Spinal cord (tissue), 10 donors: ENCODE measurements around the gene ZNF837. TPM values are rescaled to one million over a fixed set of nuclear protein-coding genes. Genes with fewer than 3 reads are reported as not detected.
"Not testable (repeated sequence)": the region's sequence is repeated elsewhere in the genome, so short reads cannot be mapped to it uniquely, and the experiment has no call there.

Experiments
- DNase-seq, 6 donors: peaks; one replicate each; pipeline versions ENCODE4 v3.0.0 to v3.0.0-alpha.2; 2013 to 2015; ENCODE audit warnings: low spot score in 6 of 6, low read depth in 4 of 6
- H3K27ac ChIP-seq: one replicate; pipeline ENCODE4 v1.5.1; 2013; ENCODE audit warnings: low read depth, low read length, control low read depth
- H3K27me3 ChIP-seq: one replicate; pipeline ENCODE4 v1.6.1; 2013; ENCODE audit warnings: low read length; ENCODE audit not compliant: control insufficient read depth, insufficient read depth
- H3K36me3 ChIP-seq: one replicate; pipeline ENCODE4 v1.6.1; 2013; ENCODE audit warnings: low read length; ENCODE audit not compliant: control insufficient read depth, insufficient read depth
- H3K4me1 ChIP-seq: one replicate; pipeline ENCODE4 v1.6.1; 2013; ENCODE audit warnings: low read length; ENCODE audit not compliant: control insufficient read depth, insufficient read depth
- H3K4me3 ChIP-seq: one replicate; pipeline ENCODE4 v1.5.1; 2013; ENCODE audit warnings: low read depth, low read length, control low read depth
- H3K9me3 ChIP-seq: one replicate; pipeline ENCODE4 v1.6.1; 2013; ENCODE audit warnings: low read length; ENCODE audit not compliant: control insufficient read depth, insufficient read depth
- WGBS: methylation state at CpG from one replicate; pipeline ENCODE4 v1.1.5; 2013; ENCODE audit warnings: missing lambda C conversion rate; ENCODE audit not compliant: insufficient coverage; 5-methylcytosine and 5-hydroxymethylcytosine counted together
- polyA plus RNA-seq, 2 donors: library from polyadenylated mRNA; unstranded; fragments of 120-200 nt; gene quantifications; one replicate each; pipeline ENCODE4 v1.2.1, GENCODE V29; 2013; ENCODE audit not compliant: insufficient read length in 2 of 2
- total RNA-seq, 2 donors: library from RNA; depleted of rRNA in 1 of 2; stranded (reverse); fragments of 120-200 nt in 1 of 2; fragments of >200 nt in 1 of 2; gene quantifications; one replicate each; pipeline versions ENCODE4 v1.2.3 to v1.2.4, GENCODE V29; 2013 to 2014
- donor health status: healthy.

Gene ZNF837
- total and polyA plus RNA-seq, 4 donors, result 0.99 to 3.2 (median 2.4) TPM

DNA sequence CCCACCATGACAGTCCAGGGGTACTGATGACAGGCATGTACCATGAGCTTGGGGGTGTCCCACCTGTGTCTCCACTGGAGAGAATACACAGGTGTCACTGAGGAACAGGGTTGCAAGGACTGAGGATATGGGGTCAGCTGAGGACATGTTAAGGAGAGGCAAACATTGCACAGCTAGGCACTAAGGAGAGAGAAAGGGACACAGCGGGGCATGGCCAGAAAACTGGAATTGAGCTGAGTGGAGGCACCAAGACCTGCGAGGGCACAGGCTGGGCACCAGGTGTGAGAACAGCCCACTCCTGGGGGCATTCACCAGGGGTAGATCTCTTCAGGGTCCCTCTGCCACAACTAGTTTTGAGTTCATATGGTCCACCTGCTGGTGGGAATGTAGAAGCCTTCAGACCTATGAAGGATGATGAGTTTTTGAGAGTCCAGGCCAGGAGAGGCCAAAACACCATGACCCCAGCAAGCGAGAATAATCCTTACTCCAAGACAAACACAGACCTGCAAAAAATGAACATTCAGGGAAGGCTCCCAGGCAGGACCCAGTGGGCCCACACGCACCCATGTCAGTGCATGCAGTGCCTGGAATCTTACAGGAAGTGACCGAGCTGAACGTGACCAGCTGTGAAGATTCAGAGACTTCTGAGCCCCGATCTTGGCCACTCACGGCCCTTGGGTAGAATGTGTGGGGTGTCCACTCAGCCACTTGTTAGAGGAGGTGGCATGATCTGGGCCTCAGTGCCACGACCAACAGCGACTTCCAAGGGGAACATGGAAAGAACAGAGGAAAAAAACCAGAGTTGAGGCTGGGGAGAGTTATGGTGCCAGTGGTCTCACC, 26.2 kb upstream of the ZNF837 start:
- Histone ChIP-seq H3K4me3 (peak overlapping the region; percentile 88), H3K9me3 (no peaks in the 10 kb centered on the region), H3K4me1 (peaks cover 33% of the 10 kb centered on the region), H3K36me3 (peaks cover 13% of the 10 kb centered on the region), H3K27me3 (no peaks in the 10 kb centered on the region), H3K27ac (no peak overlapping the region)
- 74% methylated on average over 9 of the region's 10 CpGs for WGBS
- DNase-seq, result no peak

DNA sequence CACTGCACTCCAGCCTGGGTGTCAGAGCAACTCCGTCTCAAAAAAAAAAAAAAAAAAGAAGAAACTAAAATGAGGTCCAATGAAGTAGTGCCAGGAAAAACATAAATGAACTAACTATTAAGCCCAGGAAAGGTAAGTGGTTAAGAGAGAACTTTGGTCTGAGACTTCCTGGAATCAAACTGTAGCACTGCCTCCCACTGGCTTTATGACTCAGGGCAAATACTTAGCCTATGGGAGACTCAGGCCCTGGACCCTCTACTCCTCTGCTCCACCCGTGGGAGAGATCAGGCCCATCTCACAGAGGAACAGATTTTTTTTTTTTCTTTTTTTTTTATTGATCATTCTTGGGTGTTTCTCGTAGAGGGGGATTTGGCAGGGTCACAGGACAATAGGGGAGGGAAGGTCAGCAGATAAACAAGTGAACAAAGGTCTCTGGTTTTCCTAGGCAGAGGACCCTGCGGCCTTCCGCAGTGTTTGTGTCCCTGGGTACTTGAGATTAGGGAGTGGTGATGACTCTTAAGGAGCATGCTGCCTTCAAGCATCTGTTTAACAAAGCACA, 23.2 kb upstream of the ZNF837 start:
- H3K36me3 ChIP-seq, DNase-seq, H3K9me3 ChIP-seq, H3K27ac ChIP-seq, H3K4me3 ChIP-seq, H3K27me3 ChIP-seq: not testable (repeated sequence)
- peaks cover 40% of the 10 kb centered on the region for H3K4me1 ChIP-seq
- no CpG with 5 or more reads among the region's 5 CpGs for WGBS

DNA sequence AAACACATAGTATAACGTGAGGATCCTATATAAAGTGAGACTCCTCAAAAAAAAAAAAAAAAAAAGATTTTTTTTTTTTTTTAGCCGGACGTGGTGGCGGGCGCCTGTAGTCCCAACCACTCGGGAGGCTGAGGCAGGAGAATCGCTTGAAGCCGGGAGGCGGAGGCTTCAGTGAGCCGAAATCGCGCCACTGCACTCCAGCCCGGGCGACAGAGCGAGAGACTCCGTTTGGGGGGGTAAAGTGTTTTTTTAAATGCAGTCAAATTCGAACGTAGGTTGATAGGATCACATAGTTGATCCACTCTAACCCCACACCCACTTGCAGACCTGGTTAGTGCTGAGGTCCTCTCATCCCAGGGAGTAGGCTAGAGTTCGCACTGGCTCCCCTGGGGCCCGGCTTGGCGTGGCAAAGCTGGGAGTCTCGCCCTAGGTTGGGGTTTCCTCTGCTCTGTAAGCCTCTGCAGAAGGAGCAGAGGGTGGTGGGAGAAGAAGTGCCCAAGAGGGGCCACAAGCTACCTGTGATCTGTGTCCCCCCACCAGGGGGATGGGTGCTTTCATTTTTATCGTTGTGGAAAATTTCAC, 21.1 kb upstream of the ZNF837 start:
- DNase-seq, result no peak
- Histone ChIP-seq H3K36me3 (peaks cover 2% of the 10 kb centered on the region), H3K9me3 (no peaks in the 10 kb centered on the region), H3K4me3 (peak overlapping the region; percentile 74), H3K4me1 (peaks cover 32% of the 10 kb centered on the region), H3K27ac (peak overlapping the region; percentile 95), H3K27me3 (no peaks in the 10 kb centered on the region)
- WGBS, result 71% methylated on average over 4 of the region's 23 CpGs

DNA sequence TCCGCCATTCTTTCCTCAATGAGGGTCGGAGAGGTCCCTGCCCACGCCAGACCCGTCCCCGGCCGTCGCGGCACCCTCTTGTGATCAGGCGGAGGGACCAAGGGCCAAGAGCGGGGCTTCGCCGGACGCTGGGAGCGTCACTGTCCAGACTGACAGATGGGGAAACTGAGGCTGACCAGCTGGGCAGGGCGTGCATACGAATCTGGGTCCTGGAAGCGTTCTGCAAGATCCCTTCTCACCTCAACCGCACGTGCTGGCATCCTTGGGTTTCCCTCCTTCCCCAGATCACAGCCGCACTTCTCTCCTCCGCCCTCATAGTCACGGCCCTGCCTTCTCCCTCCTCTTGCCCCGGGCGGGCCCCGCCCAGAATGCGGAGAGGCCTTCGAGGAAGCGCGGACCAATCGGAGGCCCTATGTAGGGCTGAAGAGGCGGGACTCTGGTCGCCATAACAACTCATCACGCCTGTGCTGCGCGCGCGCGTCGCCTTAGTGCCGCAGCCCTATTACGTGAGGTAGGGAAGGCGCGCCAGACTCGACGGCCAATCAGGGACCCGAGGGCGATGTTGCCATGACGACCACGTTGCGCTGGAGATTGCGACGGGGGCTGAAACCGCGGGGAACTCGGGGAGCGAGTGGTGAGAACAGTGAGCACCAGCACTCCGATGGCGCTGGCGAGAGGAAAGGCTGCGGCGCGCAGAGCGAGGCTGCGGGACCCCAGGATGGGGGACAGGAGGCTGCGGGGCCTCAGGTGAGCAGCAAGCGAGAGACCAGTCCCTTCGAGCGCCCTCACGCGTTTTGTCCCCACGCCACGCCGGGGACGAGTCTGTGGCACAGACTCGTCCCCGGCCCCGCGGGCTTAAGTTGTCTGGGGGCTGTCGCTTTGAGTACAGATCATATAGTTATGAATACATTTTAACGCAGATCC, 20.3 kb upstream of the ZNF837 start:
- WGBS, result under 1% methylated on average over 69 of the region's 80 CpGs
- Histone ChIP-seq H3K27me3 (no peaks in the 10 kb centered on the region), H3K9me3 (no peaks in the 10 kb centered on the region), H3K36me3 (peaks cover 2% of the 10 kb centered on the region), H3K4me1 (peaks cover 30% of the 10 kb centered on the region), H3K4me3 (peak overlapping the region; percentile 74), H3K27ac (peak overlapping the region; percentile 95)
- peak; percentile 97 to 100 (median 100) for DNase-seq

DNA sequence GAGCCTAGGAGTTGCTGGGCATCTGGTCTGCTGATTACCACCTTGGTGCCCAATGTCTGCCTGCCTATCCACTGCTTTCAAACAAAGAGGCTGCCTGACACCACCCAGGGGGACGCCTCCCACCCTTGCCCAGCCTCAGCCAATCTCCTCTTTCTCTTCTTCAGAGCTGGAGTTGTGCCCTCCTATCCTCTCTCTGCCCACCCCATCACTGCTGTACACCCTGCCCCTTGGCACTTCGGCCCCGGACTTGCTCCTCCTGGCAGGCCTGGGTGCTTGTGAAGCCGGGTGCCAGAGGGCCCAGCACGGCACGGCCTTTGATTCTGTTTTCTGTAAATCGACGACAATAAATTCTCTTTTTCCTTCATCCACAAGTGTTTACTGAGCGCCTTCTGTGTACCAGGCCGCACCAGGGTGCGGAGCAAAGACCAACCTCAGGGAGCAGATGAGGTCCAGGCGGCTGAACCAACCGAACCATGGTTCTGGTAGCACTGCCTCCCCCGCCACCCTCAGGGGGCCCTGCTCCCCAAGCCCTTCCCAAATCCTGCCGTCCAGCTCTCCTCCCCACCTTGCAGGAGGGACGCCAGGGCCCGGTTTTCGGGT, 19.6 kb upstream of the ZNF837 start:
- 36% methylated on average over 18 of the region's 18 CpGs for WGBS
- peak in 2 of 6 donors; percentile 51 to 78 for DNase-seq
- peaks cover 35% of the 10 kb centered on the region for H3K4me1 ChIP-seq
- H3K36me3 ChIP-seq, result peaks cover 9% of the 10 kb centered on the region
- peak overlapping the region; percentile 82 for H3K27ac ChIP-seq
- H3K27me3 ChIP-seq, result peaks cover 7% of the 10 kb centered on the region
- peak overlapping the region; percentile 74 for H3K4me3 ChIP-seq
- no peaks in the 10 kb centered on the region for H3K9me3 ChIP-seq

DNA sequence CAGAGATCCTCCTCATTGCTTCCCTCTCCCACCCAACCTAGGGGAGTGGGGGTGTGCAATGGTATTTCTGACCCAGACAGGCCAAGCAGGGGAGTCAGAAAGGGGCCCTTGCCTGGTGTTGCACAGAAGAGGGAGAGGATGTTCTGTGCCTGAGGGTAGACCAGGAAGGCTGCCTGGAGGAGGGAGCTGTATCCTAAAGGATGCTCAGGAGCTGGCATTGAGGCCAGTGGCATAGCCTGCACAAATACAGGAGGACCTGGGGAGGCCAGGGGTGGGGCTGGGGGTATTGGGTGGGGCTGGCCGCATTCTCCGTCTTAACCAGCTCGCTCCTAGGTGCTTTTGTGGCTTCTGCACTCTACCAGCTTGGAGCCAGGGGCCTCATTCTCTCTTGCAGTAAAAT, 19.1 kb upstream of the ZNF837 start:
- Histone ChIP-seq H3K4me1 (peaks cover 35% of the 10 kb centered on the region), H3K36me3 (peaks cover 14% of the 10 kb centered on the region), H3K27me3 (peaks cover 10% of the 10 kb centered on the region), H3K4me3 (peak overlapping the region; percentile 74), H3K9me3 (no peaks in the 10 kb centered on the region), H3K27ac (peak overlapping the region; percentile 82)
- WGBS, result 88% methylated on average over 3 of the region's 3 CpGs
- DNase-seq, result no peak

DNA sequence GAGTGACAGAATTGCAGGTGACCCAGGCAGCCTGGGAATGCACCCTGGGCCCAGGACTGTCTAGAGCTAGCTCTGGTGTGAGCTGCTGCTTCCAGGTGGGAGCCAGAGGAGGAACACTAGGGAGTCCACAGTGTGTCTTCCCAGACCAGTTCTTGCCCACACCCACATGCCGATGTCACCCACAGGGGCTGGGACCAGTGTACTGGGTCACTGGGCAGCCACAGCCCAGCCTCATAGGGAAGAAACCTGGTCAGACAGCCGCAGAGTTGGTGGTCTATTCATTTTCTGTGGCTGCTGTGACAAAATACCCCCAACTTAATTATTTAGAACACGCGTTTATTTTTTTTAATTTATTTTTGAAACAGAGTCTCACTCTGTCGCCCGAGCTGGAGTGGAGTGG, 17.7 kb upstream of the ZNF837 start:
- H3K4me1 ChIP-seq, result peaks cover 35% of the 10 kb centered on the region
- DNase-seq, result no peak
- WGBS, result 93% methylated on average over 3 of the region's 6 CpGs
- peaks cover 28% of the 10 kb centered on the region for H3K36me3 ChIP-seq
- no peaks in the 10 kb centered on the region for H3K9me3 ChIP-seq
- H3K4me3 ChIP-seq, result no peak overlapping the region
- no peak overlapping the region for H3K27ac ChIP-seq
- H3K27me3 ChIP-seq, result peaks cover 10% of the 10 kb centered on the region

DNA sequence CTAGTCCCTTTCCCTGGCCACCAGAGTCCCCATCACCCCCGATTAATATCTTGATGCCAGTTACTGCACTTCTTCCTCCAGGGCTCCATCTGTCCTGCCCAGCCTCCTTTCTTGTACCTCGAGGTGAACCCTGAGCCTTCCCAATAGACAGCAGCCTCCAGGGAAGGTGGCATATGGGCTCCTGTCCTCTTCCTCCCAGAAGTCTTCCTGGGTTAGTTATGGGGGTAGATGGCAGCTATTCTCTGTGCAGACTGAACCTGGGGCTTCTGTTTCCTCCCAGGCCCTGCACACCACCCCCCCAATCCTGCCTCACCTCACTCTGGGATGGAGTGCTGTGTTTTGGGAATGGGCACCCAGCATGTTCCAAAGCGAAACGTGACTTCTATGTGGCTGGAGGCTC, 17.3 kb upstream of the ZNF837 start:
- Histone ChIP-seq H3K27me3 (peaks cover 10% of the 10 kb centered on the region), H3K36me3 (peaks cover 32% of the 10 kb centered on the region), H3K9me3 (no peaks in the 10 kb centered on the region), H3K4me1 (peaks cover 35% of the 10 kb centered on the region), H3K27ac (no peak overlapping the region), H3K4me3 (no peak overlapping the region)
- DNase-seq, result no peak
- 96% methylated on average over 3 of the region's 4 CpGs for WGBS

DNA sequence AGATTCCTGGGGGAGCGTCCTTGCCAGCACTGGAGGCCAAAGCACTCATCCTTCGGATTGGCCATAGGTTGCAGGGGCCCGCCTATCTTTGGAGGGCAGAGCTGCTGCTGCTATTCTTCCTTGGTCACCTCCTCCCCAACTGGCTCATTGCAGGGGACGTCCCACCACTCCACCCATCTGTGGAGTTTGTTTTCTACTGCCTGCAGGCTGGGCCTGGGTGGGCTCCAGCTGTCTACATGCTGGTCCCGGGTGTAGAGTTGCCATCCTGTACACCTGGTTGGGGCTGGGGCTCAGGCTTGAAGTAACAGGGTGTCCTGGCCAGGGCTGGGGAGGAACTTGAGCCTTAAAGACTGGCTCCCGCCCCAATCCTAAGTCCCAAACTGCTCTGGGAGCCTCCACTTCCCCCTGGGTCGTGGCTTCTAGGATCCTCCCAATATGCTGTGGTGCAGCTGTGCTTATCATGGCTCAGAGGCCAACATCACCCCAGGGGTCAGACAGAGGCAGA, 16.8 kb upstream of the ZNF837 start:
- peaks cover 10% of the 10 kb centered on the region for H3K27me3 ChIP-seq
- no peak for DNase-seq
- no peaks in the 10 kb centered on the region for H3K9me3 ChIP-seq
- peaks cover 35% of the 10 kb centered on the region for H3K4me1 ChIP-seq
- 50% methylated on average over 6 of the region's 7 CpGs for WGBS
- H3K4me3 ChIP-seq, result no peak overlapping the region
- peaks cover 37% of the 10 kb centered on the region for H3K36me3 ChIP-seq
- no peak overlapping the region for H3K27ac ChIP-seq
